Esophagus mucosa (tissue), 1 donor: ENCODE results near the gene FOXC1. TPM values are rescaled to one million over a fixed set of nuclear protein-coding genes. Genes with fewer than 3 reads are reported as not detected.
A peak's percentile ranks its signal among the peaks of the same experiment; 100 is the strongest.

Source experiments
- ATAC-seq: fragments of 200-7000 bp; cut with Tn5 transposase; one replicate; pipeline ENCODE4 v1.9.1; 2020
- total RNA-seq: library from RNA; stranded (reverse); gene quantifications from one replicate; pipeline ENCODE4 v1.2.4, GENCODE V29; 2023
- donor health status: DM: yes; HTN: yes; CAD: no.

FOXC1 gene
- total RNA-seq, 1 donor from 2014 or later, result 6.5 TPM

DNA sequence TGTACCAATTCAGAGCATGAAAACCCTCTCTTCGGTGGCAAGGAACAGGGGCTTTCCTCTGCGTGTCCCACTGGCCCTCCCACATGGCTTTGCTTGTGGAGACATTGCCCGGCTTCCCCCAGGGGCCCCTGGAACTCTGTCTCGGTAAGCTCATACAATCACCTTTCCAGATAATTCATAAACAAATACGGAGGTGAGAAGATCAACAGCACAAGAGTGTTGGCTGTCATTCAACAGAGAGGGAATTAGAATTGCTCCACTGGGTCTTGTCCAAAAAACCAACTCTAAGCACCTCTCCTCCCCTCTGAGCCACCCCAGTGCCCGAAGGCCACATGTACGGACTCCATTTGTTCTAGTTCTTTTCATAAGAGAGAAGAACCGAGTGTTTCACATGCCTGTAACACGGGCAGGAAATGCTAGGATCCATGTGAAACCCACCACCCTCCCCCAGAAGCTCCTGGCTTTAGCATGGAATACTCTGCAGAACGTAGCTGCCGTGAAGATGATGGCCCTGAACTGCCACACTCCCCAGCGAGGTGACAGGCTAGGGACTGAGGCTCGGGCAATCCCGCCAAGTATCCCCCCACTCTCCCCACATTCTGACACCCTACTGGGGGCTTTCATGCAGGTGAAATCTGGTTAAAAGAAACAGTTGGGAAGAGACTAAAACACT, 24.6 kb upstream of the FOXC1 start:
- ATAC-seq, result no peak

DNA sequence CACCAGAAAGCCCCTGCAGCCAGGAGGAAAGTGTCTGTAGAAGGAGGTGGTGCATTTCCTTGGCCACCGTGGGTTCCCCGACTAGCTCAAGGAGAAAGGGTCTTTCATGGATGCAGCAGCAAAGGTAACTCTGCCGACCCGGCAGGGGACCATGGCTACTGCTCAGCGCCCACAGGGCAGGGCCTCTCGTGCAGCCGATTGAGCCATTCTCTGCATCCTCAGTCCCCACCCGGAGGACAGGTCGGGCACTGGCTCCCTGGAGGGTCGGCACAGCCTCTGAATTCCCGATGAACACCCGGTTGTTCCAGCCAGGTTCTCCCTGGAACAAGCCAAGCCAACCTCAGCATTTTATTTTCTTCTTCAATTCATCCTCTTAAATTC, 24.1 kb upstream of the FOXC1 start:
- no peak for ATAC-seq

DNA sequence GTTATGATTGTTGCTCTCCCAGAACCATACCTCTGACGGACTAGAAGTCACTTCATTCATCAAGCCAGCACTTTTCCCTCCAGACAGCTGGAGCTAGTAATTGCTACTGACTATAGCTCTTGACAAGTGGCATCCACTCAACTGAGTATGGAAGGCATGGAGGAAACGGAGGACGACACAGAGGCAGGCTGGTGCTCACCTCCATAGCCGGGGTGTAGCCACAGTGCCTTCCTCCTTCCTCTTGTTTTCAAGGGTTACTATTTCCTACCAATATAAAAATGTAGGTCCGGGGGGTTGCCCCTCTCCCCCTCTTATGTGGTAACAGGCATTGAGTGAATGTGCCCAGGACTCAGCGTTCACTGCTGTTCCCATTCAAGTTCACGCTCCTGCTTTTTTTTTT, 23.5 kb upstream of the FOXC1 start:
- no peak for ATAC-seq

GRCh38 chr6:1586861-1587450, 22.8 kb upstream of the FOXC1 start:
- peak; percentile 25 for ATAC-seq

- ATAC-seq, result peak; percentile 76
Measured at GRCh38 chr6:1587546-1587945, 22.2 kb upstream of the FOXC1 start.

DNA sequence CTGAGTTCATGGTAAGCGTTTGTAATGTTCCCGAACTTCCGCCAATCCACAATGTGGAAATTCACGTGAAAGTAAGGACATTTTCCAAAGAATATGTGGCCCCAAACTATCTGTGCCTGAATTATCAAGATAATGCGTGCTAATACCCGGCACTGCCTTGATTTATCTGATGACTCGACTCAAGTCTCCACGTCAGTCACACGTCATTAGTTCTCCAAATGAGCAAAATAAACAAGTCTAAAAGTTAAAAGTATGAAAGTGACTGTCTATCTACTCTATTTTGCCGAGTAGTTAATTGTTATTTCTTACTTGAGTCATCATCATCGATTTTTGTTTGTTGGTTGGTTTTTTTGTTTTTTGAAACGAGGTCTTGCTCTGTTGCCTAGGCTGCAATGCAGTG, 21.7 kb upstream of the FOXC1 start:
- no peak for ATAC-seq

- no peak for ATAC-seq
Measured at GRCh38 chr6:1589208-1589607, 20.5 kb upstream of the FOXC1 start.

DNA sequence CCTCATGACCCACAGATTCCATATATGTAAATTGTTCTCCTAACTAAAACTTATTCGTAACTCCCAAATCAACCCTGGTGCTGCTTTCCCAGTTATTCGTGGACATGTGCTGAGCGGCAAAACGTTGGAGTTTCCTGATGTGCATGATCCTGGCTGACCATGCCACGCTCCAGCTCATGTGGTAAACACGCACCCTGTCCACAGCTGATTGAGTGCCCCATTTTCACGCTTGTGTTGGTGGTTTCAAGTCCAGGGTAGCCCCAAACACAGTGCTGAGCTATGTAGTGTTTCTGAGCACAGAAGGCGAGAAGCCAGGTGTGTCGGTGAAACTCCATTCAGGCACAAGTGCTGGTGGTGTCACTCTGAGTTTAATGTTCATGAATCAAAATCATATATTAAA, 19.1 kb upstream of the FOXC1 start:
- ATAC-seq, result no peak

- ATAC-seq, result no peak
Measured at GRCh38 chr6:1591243-1591642, 18.5 kb upstream of the FOXC1 start.

DNA sequence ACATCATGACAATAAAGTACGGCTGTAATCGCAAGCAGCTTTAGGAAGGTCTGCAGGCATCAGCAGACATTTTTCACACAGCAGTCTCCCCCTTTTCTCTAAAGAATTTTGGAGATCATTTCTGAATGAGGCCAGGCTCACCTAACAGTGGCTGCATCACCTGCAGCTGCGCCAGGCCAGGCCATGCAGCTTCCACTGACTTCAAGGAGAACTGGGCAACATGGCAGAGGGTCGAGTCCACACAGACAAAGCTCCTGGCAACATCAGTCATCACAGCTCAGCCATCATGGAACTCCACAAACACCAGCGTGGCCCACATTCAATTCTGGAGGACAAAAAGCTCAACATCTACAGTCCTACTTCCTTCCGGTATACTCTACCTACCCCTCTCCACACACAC, 17.8 kb upstream of the FOXC1 start:
- ATAC-seq, result no peak

DNA sequence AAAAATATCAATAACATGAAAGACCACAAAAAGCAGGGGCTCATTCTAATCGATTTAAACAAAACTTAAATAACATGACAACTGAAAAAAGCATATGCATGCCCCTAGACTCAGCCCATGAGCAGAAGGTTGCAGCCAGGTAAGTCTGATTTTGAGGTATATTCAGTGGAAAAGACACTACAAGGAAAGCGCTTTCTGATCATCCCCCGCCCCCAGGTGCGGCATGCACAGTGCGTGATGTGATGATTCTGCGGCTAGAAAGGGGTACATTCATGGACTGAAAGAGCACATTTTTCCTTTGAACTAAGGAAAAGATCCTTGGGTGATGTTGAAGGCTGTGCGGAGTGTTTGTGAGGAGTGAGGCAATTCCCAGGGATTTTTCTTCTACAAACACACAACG, 16.9 kb upstream of the FOXC1 start:
- no peak for ATAC-seq

DNA sequence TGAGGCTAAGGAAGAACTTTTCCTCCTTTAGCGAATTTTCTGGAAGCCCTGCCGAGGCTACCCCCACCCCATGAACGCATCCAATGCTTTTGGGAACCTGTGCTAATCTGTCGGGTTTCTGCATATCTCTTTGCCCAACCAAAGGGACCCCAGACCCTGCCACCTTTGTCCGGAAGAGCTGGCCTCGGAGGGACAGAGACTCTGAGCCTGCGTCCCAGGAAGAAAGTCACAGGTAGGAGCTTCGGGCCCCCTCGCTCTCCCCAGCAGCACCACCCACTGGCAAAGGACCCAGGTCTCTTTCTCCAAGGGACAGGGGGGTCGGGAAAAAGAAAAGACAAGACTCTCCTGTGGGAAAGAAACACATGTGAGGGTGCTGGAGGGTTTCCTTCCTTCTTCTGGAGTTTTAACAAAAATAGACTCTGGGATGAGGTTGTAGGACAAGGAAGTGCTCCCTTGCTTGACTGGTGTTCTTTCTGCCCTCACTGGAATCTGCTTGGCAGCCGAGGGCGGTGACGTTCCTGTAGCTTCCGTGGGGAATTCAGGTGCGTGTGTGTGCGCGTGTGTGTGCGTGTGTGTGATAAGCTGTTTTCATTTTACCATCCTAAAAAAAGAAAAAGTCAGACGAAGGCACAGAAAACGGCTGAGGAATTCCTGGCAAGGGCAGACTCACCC, 16.3 kb upstream of the FOXC1 start:
- no peak for ATAC-seq

GRCh38 chr6:1593958-1594314, 15.8 kb upstream of the FOXC1 start:
- ATAC-seq, result no peak

- ATAC-seq, result no peak
Measured at GRCh38 chr6:1594445-1595200, 15.1 kb upstream of the FOXC1 start.

DNA sequence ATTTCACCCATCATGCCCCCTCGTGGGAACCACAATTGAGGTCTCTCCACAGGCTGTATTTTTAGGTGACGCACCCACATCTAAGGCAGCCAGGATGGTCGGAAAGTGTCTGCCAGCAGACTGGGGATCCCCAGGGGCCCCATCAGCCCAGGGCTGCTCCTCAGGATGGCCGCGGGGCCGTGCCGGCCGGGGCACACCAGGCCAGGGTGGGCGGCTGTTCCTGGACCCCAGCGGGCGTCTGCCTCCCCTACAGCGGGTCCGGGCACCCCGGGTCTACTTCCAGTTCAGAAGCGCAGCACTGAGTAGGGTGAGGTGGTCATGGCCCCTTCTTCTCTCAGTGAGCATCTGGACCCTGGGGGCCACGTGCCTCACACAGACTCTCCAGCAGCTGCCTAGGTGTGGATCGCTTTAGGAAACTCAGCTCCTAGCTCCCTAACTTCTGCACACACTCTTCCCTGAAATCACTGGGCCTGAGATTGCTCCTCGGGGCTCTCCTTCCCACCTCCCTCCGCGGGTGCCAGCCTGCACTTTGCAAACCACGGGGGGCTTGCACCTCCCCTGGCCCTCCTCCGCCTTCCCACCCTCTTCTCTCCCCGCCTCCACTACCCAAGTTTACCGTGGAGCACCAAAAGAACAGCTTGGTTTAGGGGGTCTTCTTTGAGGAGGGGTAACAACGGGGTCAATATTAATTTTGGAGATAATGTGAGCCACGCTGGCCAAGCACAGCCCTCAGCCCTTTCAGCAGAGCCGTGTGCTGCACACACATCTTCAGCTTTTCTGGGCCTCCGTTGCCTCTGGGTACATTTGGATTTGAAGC, 14.2 kb upstream of the FOXC1 start:
- no peak for ATAC-seq

DNA sequence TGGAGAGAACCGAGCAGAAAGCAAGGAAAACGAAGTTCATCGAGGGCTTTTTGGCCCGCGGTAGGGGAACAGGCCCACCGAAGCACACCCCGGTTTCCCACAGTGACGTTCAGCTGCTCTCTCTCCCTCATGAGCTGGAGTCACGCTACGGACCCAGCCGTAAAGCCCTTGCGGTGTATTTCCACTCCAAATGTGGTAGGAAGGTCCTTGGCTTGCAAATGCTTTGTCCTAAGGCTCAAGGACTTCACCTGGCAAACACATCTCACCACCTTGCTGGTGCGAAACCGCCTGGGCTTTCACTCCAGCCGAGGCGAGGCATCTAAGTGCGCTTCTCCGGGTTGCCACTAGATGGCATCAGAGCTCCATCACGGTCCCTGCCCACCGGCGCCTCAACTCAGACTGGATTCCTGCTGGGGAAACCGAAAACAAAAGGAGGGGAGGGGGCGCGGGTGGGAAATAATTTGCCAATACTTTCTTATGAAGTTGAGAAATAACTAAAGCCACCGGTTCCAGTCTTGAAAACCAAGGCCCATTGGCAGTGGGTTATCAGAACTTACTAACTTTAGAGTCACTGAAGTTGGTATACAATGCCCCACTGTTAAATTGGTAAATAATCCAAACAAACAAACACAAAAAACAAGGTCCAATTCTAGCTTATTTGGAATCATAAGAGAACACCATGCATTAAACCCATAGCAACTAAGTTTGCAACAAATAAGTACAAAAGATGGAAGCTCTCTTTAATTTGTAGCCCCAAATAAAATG, 13.4 kb upstream of the FOXC1 start:
- ATAC-seq, result peak; percentile 79

- no peak for ATAC-seq
Measured at GRCh38 chr6:1597121-1597744, 12.5 kb upstream of the FOXC1 start.

DNA sequence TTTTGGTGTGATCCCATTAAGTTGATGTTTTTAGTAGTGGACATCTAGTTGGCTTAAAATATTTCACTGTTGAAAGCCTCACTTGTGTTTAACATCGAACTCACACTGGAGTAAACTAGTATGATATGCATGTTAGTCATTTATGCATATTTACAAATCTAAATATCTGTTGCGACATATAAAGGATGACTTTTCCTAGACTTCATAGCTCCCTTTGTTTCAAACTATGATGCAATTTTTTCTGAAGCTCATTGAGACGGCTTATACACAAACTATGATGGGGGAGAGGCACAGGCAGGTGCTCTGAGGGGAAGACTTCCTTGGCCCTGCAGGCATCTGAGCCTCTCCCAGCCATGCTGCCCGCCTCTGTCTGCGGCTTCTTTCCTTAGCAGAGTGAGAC, 11.8 kb upstream of the FOXC1 start:
- peak; percentile 76 for ATAC-seq

DNA sequence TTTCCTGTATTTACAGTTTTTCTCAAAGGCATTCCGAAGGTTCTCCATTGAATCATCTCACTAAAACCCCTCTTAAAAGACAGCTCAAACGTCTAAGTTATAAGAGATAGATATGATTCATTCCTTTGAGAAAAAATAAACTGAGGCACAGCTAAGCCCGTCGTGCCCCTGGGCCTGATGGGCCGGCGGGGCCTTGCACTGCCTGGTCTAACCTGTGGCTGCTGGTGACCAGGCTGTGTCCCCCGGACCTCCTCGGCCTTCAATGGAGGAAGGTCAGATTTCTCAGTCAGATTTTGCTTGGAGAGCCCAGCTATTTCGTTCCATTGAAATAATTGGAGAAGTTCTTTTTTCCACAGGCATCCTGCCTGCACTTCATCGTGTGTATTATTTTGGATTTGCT, 11.3 kb upstream of the FOXC1 start:
- ATAC-seq, result no peak

- ATAC-seq, result no peak
Measured at GRCh38 chr6:1598886-1599285, 10.8 kb upstream of the FOXC1 start.

- ATAC-seq, result no peak
Measured at GRCh38 chr6:1599469-1599868, 10.2 kb upstream of the FOXC1 start.
